GM19455 (cell line): ENCODE results near the gene TMEM39B.
"Not testable (repeated sequence)": the region's sequence is repeated elsewhere in the genome, so short reads cannot be mapped to it uniquely, and the experiment has no call there.

Source experiments
- ATAC-seq: cut with Tn5 transposase; IDR thresholded peaks from one replicate; pipeline ENCODE4 v1.9.1; 2021; ENCODE audit not compliant: unreplicated experiment

Gene TMEM39B

GRCh38 chr1:32068957-32069588, 3.7 kb upstream of the TMEM39B start:
- no peak for ATAC-seq

DNA sequence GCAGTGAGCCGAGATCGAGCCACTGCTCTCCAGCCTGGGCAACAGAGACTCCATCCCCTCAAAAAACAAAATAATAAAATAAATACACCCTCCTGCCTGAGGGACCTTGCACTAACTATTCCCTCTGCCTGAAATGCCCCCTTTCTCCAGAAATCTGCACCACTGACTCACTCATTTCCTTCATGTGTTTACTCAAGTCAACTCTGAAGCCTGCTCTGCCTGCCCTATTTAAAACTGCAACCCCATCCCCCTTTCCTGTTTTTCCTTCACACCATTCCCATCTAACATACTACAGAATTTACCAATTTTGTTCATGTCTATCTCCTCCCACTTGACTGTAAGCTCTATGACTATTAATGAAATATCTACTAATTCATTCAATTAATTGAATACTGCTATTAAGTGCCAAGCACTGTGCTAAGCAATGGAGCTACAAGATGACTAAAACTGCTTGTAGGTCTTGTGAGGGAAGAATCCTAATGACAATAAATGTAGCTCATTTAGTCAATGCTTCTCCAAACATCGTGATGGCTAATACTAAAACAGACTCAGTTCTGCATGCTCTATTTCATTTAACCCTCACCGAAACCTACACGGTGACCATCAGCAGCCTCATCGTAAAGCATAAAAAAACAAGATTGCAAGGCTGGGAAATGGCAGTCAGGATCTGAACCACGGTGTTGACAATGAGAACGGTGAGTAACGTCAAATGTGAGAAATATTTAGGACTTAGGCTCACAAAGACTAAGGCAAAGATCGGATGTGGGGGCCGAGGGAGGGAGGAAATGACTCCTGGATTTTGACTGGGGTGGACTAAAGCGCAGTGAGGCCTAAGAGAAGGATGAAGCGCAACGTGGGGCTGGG, 749 bp upstream of the TMEM39B start:
- no peak for ATAC-seq

DNA sequence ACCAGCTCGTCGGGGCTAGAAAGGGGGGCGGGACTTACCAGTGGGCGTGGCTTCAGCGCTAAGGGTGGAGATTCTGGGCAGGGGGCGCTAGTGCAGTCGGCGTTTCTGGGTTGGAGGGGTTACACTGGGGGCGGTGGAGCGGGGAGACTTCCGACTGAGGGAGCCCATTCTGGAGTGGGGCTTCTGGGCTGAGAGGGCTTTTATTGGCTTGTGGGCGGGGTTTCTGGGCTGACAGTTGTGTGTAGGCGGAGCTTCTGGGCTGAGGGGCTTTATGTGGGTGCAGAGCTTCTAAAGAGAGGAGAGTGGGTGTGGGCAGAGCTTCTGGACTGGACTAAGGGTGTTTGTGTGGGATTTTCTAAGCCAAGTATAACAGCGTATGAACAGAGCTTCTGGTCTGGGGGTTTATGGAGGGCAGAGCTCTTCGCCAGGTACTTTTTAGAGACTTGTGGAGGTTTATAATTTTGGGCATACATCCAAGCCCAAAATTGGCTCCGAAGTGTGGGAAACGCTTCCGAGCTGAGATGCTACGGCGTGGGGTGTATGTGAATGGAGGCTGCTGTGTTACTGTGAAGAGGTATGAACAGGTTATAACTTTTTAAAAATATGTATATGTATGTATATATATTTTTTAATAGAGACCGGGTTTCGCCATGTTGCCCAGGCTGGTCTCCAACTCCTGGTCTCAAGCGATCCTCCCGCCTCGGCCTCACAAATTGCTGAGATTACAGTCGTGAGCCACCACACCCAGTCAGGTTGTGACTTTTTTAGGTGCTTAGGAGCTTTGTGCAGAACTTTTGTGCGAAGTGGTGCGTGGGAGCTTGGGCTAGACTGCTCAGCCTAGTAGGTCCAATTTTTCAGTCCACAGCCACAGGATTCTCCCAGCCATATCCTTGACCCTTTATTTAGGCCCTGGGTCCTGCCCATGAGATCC, 825 bp downstream of the TMEM39B start:
- ATAC-seq, result no peak

DNA sequence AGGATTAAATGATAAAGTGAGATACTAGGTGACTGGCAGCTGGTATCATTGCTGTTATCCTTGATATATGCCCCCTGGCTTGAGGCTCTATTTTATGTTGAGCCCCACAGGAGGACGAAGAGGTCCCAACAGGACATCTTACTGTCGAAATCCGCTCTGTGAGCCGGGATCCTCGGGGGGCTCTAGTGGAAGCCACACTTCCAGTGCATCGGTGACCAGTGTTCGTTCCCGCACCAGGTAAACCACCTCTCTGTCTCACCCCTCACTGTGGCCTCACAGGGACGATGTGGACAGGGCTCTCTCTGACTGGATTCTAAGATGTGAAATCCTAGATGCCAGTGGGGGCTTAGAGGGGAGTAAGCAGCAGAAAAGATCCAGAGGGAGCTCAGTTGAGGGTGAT, 2.1 kb downstream of the TMEM39B start:
- no peak for ATAC-seq

- ATAC-seq, result no peak
These were observed 4.7 kb downstream of the TMEM39B start for GRCh38 chr1:32077451-32077850.

DNA sequence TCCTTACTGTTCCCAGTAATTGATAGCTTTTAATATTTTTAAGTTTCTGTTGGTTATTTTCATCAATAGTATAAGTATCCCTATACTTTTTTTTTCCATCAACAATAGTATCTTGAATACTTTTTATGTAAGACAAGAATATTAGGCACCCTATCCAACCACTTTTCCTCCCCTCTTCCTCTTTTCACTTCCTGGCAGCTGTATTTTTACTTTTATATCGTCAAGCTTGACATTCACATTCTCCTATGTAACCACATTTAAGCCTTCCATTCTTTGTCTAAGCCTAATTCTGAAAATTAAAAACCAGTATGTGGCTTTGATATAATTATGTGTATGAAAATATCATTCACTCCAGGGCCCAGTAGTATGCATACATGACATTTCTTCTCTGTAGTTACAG, 9.3 kb downstream of the TMEM39B start:
- no peak for ATAC-seq

- not testable (repeated sequence) for ATAC-seq
These were observed 13.6 kb downstream of the TMEM39B start for GRCh38 chr1:32086381-32086780.

DNA sequence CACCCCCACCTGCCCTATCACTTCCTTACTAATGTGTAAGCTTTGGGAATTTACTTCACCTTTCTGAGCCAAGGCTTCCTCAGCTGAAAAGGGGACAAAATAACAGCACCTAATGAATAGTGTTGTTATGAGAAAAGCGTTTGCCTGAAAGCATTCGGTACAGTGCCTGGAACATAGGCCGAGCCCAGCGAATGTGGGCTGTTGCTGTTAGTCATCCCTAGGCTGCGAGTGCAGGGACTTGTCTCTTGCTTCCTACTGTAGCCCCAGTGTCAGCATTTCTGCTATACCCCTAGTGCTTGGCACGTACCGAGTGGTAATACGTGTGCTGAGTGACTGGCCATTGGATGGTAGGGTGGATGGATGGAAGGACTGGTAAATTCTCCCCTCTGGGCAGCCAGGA, 18.4 kb downstream of the TMEM39B start:
- ATAC-seq, result no peak

GRCh38 chr1:32091591-32091990, 18.9 kb downstream of the TMEM39B start:
- no peak for ATAC-seq

DNA sequence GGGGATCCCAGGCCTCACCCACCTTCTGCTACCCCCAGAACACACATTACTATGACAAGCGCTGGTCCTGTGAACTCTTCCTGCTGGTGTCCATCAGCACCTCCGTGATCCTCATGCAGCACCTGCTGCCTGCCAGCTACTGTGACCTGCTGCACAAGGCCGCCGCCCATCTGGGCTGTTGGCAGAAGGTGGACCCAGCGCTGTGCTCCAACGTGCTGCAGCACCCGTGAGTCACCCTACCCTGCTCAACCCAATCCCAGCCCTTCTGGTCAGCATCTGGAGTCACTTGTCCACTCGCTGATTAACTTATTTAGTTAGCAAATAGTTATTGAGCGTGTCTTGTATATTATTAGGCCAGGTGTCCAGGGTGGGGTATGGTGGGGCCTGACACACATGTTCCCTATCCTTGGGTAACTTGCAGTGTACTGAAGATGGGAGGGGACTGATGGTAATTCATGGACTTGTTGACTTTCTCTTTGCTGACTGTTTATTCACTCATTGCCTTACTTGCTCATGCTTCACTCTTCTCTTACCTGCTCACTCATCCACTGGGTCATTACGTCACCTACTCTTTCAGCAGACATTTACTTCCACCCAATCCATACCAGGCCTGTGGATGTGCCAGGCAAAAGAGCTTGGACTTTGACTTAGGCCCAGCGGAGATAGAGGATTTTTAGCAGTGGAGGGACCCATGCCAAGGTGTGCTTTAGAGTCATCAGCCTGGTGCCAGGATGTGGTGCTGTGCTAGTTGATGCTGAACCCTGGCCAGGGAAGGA, 22.2 kb downstream of the TMEM39B start:
- ATAC-seq, result no peak

GRCh38 chr1:32099426-32099825, 26.7 kb downstream of the TMEM39B start:
- ATAC-seq, result no peak

- ATAC-seq, result no peak
These were observed 27.6 kb downstream of the TMEM39B start for GRCh38 chr1:32100359-32100758.

DNA sequence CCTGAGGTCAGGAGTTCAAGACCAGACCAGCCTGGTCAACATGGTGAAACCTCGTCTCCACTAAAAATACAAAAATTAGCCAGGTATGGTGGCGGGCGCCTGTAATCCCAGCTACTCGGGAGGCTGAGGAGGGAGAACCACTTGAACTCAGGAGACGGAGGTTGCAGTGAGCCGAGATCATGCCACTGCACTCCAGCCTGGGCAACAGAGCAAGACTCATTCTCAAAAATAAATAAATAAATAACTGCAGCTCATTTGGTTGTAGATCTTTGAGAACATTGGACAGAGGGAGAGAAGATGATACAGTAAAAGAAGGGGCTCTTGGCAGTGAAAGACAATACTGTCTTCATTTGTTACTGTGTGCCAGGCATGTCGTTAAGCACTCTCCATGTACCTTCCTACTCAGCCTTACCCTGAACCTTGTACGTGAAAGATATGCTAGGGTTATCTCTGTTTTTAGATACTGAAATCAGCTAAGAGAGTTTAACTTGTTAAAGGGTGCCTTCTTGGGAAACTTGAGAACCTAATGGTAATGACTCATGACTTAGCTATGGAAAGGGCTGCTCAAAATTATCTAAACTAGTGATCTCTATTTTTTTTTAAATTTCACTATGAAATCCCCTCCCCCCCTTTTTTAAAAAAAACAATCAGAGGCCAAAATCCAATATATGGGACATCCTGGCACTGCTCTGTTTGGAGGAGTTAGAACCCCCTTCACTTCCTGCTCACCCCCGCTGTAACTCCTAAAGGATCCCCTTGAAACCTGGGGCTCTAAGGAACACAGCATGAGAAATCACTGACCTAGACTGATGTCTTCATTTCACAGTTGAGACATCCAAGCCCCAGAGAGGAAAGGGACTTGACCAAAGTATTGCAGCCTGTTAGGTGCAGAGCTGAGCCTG, 28.3 kb downstream of the TMEM39B start:
- ATAC-seq, result no peak

GRCh38 chr1:32104127-32104526, 31.4 kb downstream of the TMEM39B start:
- no peak for ATAC-seq

- ATAC-seq, result no peak
These were observed 32.6 kb downstream of the TMEM39B start for GRCh38 chr1:32105338-32105737.

DNA sequence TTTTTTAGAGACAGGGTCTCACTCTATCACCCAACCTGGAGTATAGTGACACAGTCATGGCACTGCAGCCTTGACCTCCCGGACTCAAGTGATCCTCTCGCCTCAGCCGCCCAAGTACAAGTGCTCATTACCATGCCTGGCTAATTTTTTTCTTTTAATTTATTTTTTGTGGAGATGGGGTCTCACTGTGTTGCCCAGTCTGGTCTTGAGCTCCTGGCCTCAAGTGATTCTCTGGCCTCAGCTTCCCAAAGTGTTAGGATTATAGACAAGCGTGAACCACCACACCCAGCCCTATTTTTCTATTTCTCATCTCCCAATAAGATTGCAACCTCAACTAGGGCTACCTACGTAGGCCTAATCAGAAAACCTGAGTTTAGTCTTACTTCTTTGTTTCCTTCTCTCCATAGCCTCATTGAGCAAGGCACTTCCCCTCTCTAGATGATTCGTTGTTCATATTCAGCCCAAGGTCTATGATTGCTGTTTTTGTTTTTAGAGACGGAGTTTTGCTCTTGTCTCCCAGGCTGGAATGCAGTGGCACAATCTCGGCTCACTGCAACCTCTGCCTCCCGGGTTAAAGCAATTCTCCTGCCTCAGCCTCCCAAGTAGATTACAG, 34.0 kb downstream of the TMEM39B start:
- no peak for ATAC-seq

DNA sequence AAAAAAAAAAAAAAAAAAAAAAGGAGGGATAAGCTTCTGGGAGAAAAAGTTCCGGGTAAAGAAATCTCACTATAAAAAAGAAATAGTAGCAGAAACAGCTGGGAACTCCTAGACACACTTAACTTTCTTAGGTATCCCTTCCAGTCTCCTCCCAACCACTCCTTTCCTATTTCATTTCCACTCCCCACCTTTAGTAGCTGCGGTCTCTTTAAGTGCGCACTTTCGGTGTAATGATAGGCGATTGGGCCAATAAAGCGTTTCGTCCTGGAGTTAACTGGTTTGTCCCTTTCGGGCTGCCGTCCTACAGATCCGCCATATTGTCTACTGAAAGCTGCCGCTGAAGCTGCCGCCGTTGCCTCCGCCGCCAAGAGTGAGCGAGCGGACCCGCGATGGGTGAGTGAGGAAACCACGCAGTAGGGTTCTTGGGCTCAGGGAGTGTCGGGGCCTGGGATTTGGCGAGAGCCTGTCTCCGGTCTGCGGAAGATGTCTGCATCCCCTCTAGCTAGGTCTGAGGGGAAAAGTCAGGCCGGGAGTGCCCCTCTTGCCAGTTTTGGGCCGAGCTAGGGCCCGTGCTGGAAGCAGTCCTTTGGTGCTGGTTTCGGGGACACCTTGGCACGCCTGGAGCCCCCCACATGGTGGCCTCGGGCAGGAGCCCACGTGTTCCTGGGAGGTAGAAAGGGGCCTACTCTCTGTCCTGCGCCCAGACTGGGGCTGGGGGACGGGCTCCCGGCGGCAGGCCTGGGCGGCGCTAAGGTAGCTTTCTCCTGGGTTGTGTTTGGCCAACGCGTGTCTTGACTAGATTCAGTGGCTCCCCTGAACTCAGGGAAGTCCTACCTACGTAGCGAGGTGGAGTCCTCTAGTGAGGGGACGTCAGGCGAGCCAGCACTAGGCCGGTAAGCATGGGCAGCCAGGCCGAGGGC, 35.3 kb downstream of the TMEM39B start, which contains the start of gene KPNA6:
TSS of gene KPNA6 (plus strand) at position 315 of the 920 bp plus-strand sequence. CDS start at position 390, 75 bp downstream.
- ATAC-seq, result peak; percentile 63

- no peak for ATAC-seq
These were observed 38.4 kb downstream of the TMEM39B start for GRCh38 chr1:32111040-32111623.
